Measurements from ENCODE around the gene ERVV-1. TPM values are rescaled to one million over a fixed set of nuclear protein-coding genes. Genes with fewer than 3 reads are reported as not detected.

The ERVV-1 gene
- total RNA-seq, 2 experiments from 2014 or later = not detected

- Mint-ChIP-seq H3K4me3 (peak overlapping the region; percentile 29), H3K4me1 (ENCODE audit: low read depth) (no peaks in the 10 kb centered on the region), H3K36me3 (ENCODE audit: low read depth) (peaks cover 26% of the 10 kb centered on the region), H3K9me3 (peaks cover 31% of the 10 kb centered on the region), H3K27ac (no peak overlapping the region), H3K27me3 (peaks cover 21% of the 10 kb centered on the region)
- intact Hi-C loops (cut with micrococcal nuclease) = no loop called here
- peak; percentile 44 for DNase-seq
- ChIA-PET POLR2A (no interaction called here), CTCF (no interaction called here)
- peak; percentile 47 for ATAC-seq
- no peak for TF ChIP-seq CTCF (IDR thresholded peaks at IDR 0.05)
Measured at GRCh38 chr19:53037101-53038097, 23.7 kb downstream of the ERVV-1 start.

GRCh38 chr19:53041366-53041765, 27.6 kb downstream of the ERVV-1 start:
- ChIA-PET CTCF (no interaction called here), POLR2A (no interaction called here)
- Mint-ChIP-seq H3K4me1 (ENCODE audit: low read depth) (no peaks in the 10 kb centered on the region), H3K27me3 (peaks cover 15% of the 10 kb centered on the region), H3K4me3 (no peak overlapping the region), H3K36me3 (ENCODE audit: low read depth) (peaks cover 21% of the 10 kb centered on the region), H3K27ac (no peak overlapping the region), H3K9me3 (peaks cover 25% of the 10 kb centered on the region)
- ATAC-seq = no peak
- intact Hi-C loops (cut with micrococcal nuclease) = no loop called here
- DNase-seq = no peak
- no peak for TF ChIP-seq CTCF (IDR thresholded peaks at IDR 0.05)

GRCh38 chr19:53045536-53045935, 31.8 kb downstream of the ERVV-1 start:
- ChIA-PET POLR2A (no interaction called here), CTCF (no interaction called here)
- DNase-seq (no peak), ATAC-seq (no peak)
- intact Hi-C loops (cut with micrococcal nuclease) = no loop called here
- H3K27me3 Mint-ChIP-seq = peaks cover 2% of the 10 kb centered on the region
- H3K4me3 Mint-ChIP-seq = no peak overlapping the region
- H3K36me3 Mint-ChIP-seq (ENCODE audit: low read depth) = peaks cover 7% of the 10 kb centered on the region
- no peaks in the 10 kb centered on the region for H3K4me1 Mint-ChIP-seq (ENCODE audit: low read depth)
- no peak overlapping the region for H3K27ac Mint-ChIP-seq
- no peak for TF ChIP-seq CTCF (IDR thresholded peaks at IDR 0.05)
- peaks cover 25% of the 10 kb centered on the region for H3K9me3 Mint-ChIP-seq

GRCh38 chr19:53047379-53047778, 33.7 kb downstream of the ERVV-1 start:
- Mint-ChIP-seq H3K4me1 (ENCODE audit: low read depth) (no peaks in the 10 kb centered on the region), H3K36me3 (ENCODE audit: low read depth) (peaks cover 5% of the 10 kb centered on the region), H3K4me3 (no peak overlapping the region), H3K9me3 (peaks cover 28% of the 10 kb centered on the region), H3K27me3 (no peaks in the 10 kb centered on the region), H3K27ac (no peak overlapping the region)
- ChIA-PET CTCF (no interaction called here), POLR2A (no interaction called here)
- no peak for ATAC-seq
- intact Hi-C loops (cut with micrococcal nuclease) = no loop called here
- DNase-seq = no peak
- no peak for TF ChIP-seq CTCF (IDR thresholded peaks at IDR 0.05)

- Mint-ChIP-seq H3K4me3 (no peak overlapping the region), H3K9me3 (peaks cover 38% of the 10 kb centered on the region), H3K27ac (no peak overlapping the region), H3K27me3 (peaks cover 15% of the 10 kb centered on the region), H3K4me1 (ENCODE audit: low read depth) (peaks cover 5% of the 10 kb centered on the region), H3K36me3 (ENCODE audit: low read depth) (peaks cover 23% of the 10 kb centered on the region)
- ATAC-seq (no peak), DNase-seq (no peak)
- ChIA-PET CTCF (no interaction called here), POLR2A (no interaction called here)
- TF ChIP-seq CTCF (IDR thresholded peaks at IDR 0.05) = no peak
- intact Hi-C loops (cut with micrococcal nuclease) = no loop called here
Measured at GRCh38 chr19:53055117-53055516, 41.4 kb downstream of the ERVV-1 start.

All from activated CD8-positive, alpha-beta T cell treated with anti-CD3 and anti-CD28 coated beads for 36 hours (primary cell).